Posterior vena cava (tissue), 2 donors: ENCODE results near the gene FCHO2. TPM values are rescaled to one million over a fixed set of nuclear protein-coding genes. Genes with fewer than 3 reads are reported as not detected.

Experiments used
- DNase-seq: peaks from one replicate; pipeline ENCODE4 v3.0.0-alpha.2; 2020; ENCODE audit warnings: low spot score
- intact Hi-C, 2 donors: fragments of 100-400 bp; cut with DNase I; formaldehyde crosslinking; loops; one replicate each; pipeline versions ENCODE4 v1.14.1 to v1.14.2; 2022 to 2023
- total RNA-seq, 2 donors: library from RNA; stranded (reverse); fragmentation: NEBNext Ultra II Directional; extraction: Animal tissue kit (Norgen Biotek cat#: 25700); gene quantifications; one replicate each; pipeline ENCODE4 v1.2.1, GENCODE V29; 2021
- donor health status: DM: yes; HTN: yes; CAD: no.
- donor health status: DM: yes; HTN: yes; CAD: no.

The FCHO2 gene
- total RNA-seq, 2 donors from 2014 or later = 31.0 to 37.7 TPM

GRCh38 chr5:73096239-73096575 is 140.4 kb downstream of the FCHO2 start:
- no peak for DNase-seq
- intact Hi-C loops = loop anchor here in 1 of 2 donors (10.0 kb wide), 1 partner anchor 109 kb away; no protein-coding TSS in a partner anchor

DNA sequence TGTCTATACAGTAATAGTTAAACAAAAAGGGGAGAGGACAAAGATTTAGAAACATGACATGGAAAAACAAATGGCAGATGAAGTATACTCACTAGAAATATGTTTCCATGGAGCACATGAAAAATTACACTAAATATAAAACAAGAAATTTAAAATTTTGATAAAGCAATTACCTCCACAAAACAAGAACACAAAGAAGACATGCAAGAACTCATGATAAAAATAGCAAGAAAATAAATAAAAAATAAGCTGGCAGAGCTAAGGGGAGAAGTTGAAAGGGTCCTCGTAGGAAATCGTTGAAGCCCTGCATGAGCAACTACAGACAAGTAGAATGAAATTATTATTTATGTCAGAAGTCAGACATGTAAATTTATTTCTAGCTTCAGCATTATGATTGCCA is 141.9 kb downstream of the FCHO2 start:
- intact Hi-C loops = loop anchor here in 1 of 2 donors (10.0 kb wide), 1 partner anchor 107 kb away; no protein-coding TSS in a partner anchor
- no peak for DNase-seq

- intact Hi-C loops = no loop called here
- DNase-seq = no peak
Measured at GRCh38 chr5:73100109-73100508, 144.3 kb downstream of the FCHO2 start.

- no peak for DNase-seq
- intact Hi-C loops = no loop called here
Measured at GRCh38 chr5:73103870-73104299, 148.0 kb downstream of the FCHO2 start.

DNA sequence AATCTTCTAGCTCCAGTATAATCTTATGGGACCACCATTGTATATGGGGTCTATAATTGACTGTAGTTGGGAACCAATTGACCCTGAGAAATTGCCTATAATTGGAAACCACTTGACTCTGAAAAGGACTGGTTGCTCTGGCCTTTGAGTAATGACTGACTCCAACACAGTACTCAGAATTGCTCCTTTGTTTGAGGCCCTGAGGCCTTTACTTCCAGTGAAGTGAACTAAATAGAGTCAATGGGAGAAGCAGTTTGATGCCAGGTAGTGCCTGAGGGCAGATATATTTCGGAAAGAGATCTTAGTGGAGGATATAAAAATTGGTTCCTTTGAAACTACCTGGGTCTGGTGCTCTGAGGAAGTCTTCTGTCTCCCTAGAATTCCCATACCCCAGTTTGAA is 148.5 kb downstream of the FCHO2 start:
- intact Hi-C loops = no loop called here
- no peak for DNase-seq

GRCh38 chr5:73106335-73106734 is 150.5 kb downstream of the FCHO2 start:
- intact Hi-C loops = no loop called here
- no peak for DNase-seq

DNA sequence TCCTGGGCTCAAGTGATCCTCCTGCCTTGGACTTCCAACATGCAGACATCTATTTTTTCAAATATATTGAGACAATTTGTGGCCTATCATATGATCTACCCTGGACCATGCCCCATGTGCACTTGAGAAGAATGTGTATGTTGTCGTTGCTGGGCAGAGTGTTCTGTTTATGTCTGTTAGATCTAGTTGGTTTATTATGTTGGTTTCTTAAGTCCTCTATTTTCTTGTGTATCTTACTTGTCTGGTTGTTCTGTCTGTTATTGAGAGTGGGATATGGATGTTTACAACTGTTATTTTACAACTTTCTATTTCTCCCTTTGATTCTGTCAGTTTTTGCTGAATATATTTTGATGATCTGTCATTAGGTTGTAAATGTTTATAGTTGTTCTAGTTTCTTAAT is 154.3 kb downstream of the FCHO2 start:
- intact Hi-C loops = no loop called here
- no peak for DNase-seq

DNA sequence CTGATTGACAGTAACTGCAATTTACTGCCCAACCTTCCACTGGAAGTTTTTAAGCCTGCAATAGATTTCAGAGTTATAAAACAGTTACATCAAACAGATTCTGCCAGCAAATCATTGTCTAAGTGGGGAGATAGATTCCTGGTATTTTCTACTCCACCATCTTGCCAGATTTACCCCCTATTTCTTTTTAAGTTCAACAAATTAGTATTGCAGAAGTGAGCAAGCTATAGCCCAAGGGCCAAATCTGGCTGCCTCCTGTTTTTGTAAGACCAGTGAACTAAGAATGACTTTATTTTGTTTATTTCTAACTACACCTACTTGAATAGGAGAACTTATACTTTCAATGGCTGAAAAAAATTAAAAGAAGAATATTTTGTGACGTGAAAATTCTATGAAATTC is 155.7 kb downstream of the FCHO2 start:
- intact Hi-C loops = no loop called here
- no peak for DNase-seq

DNA sequence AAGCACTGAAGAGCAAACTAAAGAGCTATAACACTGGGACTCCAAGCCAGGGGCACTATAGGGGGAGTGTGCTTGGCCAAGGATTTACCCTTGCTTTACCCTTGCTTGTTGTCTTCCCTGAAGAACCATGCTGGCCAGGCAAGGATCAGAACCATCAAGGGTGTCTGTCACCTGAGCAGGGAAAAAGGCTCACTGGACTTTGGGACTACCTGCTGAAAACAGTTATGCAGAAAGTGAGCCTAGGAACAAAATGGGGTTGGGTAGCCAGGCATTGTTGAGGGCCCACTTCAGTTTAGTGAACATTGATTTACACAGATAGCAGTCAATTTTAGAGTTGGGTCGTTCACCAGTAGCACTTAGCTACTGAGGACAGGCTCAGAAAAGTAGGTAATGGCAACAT is 156.5 kb downstream of the FCHO2 start:
- intact Hi-C loops = no loop called here
- no peak for DNase-seq

DNA sequence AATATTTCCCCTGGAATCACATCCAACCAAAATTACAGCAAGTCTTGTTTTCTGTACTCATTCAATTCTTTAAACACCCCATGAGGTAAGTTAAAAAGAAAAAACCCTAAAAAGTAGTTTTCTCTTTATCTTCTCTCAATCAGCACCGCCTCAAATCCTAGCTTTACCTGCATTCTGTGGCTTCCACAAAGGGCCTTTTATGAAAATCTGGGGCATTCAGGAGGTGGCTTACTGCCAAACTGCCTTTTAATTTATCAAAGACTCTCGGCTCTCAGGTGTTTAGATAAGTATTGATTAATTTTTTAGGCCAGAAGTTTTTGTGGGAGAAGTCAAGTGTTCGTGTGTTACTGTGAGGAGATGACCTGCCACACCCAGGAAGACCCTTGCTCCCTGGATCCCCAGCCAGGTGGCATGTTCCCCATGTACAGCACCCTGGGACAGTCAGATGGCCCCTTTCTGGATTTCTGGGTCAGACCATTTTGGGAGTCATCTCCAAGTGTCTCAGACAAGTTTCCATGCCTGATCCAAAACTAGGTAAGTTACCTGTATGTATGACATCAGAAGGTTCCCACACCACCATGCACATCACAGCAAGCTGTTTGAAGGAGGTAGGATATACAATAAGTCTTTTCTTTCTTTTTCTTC is 158.3 kb downstream of the FCHO2 start:
- intact Hi-C loops = no loop called here
- DNase-seq = no peak

GRCh38 chr5:73115399-73116051 is 159.7 kb downstream of the FCHO2 start:
- intact Hi-C loops = no loop called here
- DNase-seq = no peak

DNA sequence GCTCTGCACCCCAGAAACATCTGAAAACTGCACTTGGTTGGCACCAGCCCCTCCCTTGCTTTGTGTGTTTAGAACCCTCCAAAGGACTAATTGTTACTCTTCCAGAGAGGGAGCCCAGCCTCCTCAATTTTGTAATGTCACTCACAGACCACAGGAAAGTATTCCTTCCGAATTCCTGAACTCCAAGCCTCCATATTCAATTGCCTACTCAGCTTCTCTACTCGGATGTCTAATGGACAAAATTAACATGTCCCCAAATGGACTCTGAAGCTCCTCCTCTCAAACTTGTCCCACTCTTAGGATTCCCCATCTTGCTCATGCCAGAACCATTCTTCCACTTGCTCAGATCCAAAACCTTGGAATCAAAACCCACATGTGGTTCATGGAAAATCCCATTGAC is 160.7 kb downstream of the FCHO2 start:
- DNase-seq = no peak
- intact Hi-C loops = no loop called here

DNA sequence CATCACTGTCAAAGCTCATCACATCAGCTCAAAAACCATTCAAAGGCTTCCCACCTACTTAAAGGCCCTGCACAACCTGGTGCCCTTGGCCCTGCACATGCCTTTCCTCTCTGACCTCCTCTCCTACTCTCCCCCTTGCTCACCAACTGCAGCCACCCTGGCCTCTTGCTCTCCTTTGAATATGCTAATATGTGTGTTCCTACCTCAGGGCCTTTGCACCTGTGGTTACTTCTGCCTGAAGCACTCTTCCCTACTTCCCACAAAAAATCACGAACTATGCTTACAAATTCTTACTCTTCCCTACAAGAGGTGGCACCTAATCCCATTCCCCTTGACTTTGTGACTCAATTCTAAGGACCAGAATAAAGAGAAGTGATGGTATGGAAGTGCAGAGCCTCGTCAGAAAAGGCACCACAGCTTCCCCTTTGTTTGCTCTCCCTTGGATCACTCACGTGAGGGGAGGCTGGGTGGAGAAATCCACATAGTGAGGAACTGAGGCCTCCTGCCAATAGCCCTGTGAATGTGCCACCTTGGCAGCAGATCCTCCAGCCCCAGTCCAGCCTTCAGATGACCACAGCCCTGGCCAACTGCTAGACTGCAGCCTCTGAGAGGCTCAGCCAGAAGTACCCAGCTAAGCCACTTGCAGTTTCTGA is 161.4 kb downstream of the FCHO2 start:
- DNase-seq = no peak
- intact Hi-C loops = no loop called here

DNA sequence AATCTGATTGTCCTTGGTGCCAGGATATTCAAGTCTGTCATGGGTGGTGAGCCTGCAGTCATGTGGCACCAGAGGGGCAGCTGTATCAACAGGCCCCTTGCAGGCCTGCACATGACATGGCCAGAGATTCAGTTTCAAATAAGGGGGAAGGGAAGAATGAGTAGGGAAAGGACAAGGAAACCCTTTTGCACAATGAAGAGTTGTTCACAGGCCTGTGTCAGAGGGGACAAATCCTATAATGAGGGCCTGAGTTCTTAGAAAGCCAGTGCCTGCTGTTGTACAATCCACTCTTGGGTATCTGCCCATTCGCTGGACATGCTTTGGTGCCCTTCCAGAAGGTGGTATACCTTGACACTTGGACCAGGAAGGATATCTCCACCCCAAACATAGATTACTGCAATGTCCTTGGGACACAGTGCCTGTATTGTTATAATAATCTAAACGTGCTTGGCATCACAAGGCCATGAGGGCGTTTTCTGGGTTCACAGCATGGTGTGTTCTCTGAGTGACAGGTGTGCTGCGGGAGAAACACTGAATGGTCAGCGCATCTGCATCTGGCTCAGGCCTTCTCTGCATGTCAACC is 162.6 kb downstream of the FCHO2 start:
- intact Hi-C loops = no loop called here
- DNase-seq = no peak

DNA sequence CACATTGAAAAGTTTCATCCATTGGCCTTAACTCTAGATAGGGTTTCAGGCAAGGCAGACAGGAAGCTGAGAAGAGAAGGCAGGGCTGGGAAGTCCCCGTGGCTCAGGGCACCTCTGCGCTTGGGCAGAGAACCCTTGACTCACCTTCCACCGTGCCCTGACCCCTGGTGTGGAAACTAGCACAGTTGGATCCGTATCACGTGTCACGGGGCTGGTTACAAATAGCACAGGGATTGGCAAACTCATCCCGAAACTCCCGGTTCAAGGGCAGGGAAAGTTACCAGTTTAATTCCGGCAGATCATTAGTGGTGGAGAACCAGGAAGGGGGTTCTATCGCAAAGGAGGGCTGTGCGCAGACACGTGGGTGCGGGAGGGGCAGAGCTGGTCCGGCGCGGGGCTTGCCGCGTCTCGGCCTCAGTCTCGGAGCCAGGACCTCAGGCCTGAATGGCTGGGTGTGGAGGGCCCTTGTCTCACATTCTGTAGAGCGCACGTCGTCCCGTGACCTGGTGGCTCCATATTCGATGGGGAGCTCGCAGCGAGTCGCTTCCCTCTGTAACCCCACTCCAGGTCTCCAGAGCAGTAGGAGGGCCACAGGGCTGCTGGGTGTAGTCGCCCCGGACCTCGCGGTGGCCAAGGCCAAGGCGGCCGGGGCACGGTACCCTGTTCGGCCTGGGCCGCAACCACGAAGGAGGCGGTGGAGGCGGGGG is 163.8 kb downstream of the FCHO2 start:
- no peak for DNase-seq
- intact Hi-C loops = no loop called here

GRCh38 chr5:73120222-73121118 is 164.6 kb downstream of the FCHO2 start, which contains the start of gene TMEM171:
TMEM171 (plus strand) TSS chr5:73120575; CDS start chr5:73123374, 2,799 bp downstream.
- intact Hi-C loops = no loop called here
- DNase-seq = peak; percentile 76

- intact Hi-C loops = no loop called here
- no peak for DNase-seq
Measured at GRCh38 chr5:73121119-73121463, 165.2 kb downstream of the FCHO2 start.

DNA sequence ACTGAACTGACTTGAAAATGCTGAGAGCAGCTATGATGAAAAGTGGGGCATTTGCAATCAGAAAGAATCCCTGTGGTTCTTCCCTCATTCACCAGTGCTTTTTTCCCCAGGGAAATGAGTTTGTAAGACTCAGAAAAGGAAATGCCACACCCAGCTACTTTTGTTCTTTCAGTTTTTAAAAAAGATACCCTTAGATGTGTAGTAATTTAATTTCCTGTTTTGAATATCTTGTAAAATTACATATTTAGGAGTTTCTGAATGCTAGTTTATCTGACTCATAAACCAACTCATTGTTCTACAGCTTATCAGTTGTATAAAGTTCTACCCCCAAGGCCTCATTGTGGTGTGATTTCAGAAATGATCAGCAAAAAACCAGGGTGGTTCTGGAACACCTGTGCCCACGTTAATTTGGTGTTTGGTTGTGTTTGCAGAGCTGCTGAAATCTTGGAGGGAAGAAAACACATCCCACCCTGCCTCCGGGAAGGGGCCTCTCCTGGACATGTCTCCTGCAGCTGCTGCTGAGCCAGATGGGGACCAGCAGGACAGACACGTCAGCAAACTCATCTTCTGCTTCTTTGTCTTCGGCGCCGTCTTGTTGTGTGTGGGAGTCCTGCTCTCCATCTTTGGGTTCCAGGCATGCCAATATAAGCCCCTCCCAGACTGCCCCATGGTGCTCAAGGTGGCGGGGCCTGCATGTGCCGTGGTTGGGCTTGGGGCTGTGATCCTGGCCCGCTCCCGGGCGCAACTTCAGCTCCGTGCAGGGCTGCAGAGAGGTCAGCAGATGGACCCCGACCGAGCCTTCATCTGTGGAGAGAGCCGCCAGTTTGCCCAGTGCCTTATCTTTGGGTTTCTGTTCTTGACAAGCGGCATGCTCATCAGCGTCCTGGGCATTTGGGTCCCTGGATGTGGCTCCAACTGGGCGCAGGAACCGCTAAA is 167.3 kb downstream of the FCHO2 start:
- DNase-seq = peak; percentile 75

More for the DNA sequence above, 167.3 kb downstream of the FCHO2 start:
- intact Hi-C loops = no loop called here
